ENCODE data around the gene GCNT2. TPM values are rescaled to one million over a fixed set of nuclear protein-coding genes. Genes with fewer than 3 reads are reported as not detected.

The GCNT2 gene
- total RNA-seq, 1 donor from 2014 or later, result 71.1 TPM

- Mint-ChIP-seq H3K4me3 (ENCODE audit: unreplicated experiment) (peak overlapping the region; percentile 97), H3K27me3 (ENCODE audit: unreplicated experiment) (peaks cover 24% of the 10 kb centered on the region), H3K4me1 (ENCODE audit: unreplicated experiment) (peaks cover 66% of the 10 kb centered on the region), H3K27ac (ENCODE audit: unreplicated experiment) (peak overlapping the region; percentile 97), H3K9me3 (ENCODE audit: unreplicated experiment) (no peaks in the 10 kb centered on the region), H3K36me3 (ENCODE audit: low read depth, unreplicated experiment) (peaks cover 27% of the 10 kb centered on the region)
- no peak for TF ChIP-seq CTCF (IDR thresholded peaks at IDR 0.05; ENCODE audit: unreplicated experiment)
- DNase-seq (ENCODE audit: low spot score), result peak; percentile 22
These were observed 37.4 kb downstream of the GCNT2 start for GRCh38 chr6:10558565-10558964.

GRCh38 chr6:10559522-10560152, 38.5 kb downstream of the GCNT2 start:
- peaks cover 70% of the 10 kb centered on the region for H3K4me1 Mint-ChIP-seq (ENCODE audit: unreplicated experiment)
- no peak for TF ChIP-seq CTCF (IDR thresholded peaks at IDR 0.05; ENCODE audit: unreplicated experiment)
- peaks cover 31% of the 10 kb centered on the region for H3K36me3 Mint-ChIP-seq (ENCODE audit: low read depth, unreplicated experiment)
- peak overlapping the region; percentile 97 for H3K27ac Mint-ChIP-seq (ENCODE audit: unreplicated experiment)
- peaks cover 22% of the 10 kb centered on the region for H3K27me3 Mint-ChIP-seq (ENCODE audit: unreplicated experiment)
- peak; percentile 42 for DNase-seq (ENCODE audit: low spot score)
- H3K9me3 Mint-ChIP-seq (ENCODE audit: unreplicated experiment), result no peaks in the 10 kb centered on the region
- H3K4me3 Mint-ChIP-seq (ENCODE audit: unreplicated experiment), result peak overlapping the region; percentile 97

GRCh38 chr6:10561611-10562199, 40.6 kb downstream of the GCNT2 start:
- H3K36me3 Mint-ChIP-seq (ENCODE audit: low read depth, unreplicated experiment), result peaks cover 44% of the 10 kb centered on the region
- peak overlapping the region; percentile 97 for H3K27ac Mint-ChIP-seq (ENCODE audit: unreplicated experiment)
- H3K4me3 Mint-ChIP-seq (ENCODE audit: unreplicated experiment), result peak overlapping the region; percentile 97
- no peak for TF ChIP-seq CTCF (IDR thresholded peaks at IDR 0.05; ENCODE audit: unreplicated experiment)
- H3K9me3 Mint-ChIP-seq (ENCODE audit: unreplicated experiment), result no peaks in the 10 kb centered on the region
- no peak for DNase-seq (ENCODE audit: low spot score)
- H3K27me3 Mint-ChIP-seq (ENCODE audit: unreplicated experiment), result peaks cover 13% of the 10 kb centered on the region
- peaks cover 64% of the 10 kb centered on the region for H3K4me1 Mint-ChIP-seq (ENCODE audit: unreplicated experiment)

DNA sequence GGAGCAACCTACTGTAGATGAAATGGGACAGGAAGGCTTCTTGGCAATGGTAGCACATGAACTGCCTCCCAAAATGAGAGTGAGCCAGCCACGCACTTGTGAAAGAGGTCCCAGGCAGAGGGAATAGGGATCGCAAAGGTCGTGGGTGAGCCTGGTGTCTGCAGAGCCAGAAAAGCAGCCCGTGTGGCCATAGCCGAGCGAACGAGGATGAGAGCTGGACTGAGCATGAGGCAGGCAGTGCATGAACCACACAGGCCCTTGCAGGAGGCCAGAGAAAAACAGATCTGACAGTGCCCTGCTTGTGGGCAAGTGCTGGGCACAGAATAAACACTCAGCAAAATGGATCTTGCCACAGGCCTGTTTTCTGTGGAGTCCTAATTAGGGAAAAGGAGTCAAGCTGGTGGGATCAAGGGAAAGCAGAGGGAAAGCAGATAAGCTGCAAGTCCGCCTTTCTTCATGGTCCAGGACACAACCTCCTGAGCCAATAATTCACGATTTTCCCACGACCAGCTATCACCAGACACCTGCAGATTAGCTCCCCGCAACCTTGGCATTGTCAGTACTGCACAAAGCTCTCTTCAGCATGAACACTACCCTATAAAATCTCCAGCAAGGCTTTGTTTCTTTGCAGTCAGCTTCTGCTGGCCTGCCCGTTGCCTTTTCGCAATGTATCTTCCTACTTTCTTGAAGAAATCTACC, 44.0 kb downstream of the GCNT2 start:
- peak overlapping the region; percentile 77 for H3K4me3 Mint-ChIP-seq (ENCODE audit: unreplicated experiment)
- H3K27ac Mint-ChIP-seq (ENCODE audit: unreplicated experiment), result no peak overlapping the region
- H3K27me3 Mint-ChIP-seq (ENCODE audit: unreplicated experiment), result peaks cover 9% of the 10 kb centered on the region
- TF ChIP-seq CTCF (IDR thresholded peaks at IDR 0.05; ENCODE audit: unreplicated experiment), result no peak
- no peaks in the 10 kb centered on the region for H3K9me3 Mint-ChIP-seq (ENCODE audit: unreplicated experiment)
- DNase-seq (ENCODE audit: low spot score), result no peak
- peaks cover 66% of the 10 kb centered on the region for H3K36me3 Mint-ChIP-seq (ENCODE audit: low read depth, unreplicated experiment)
- peaks cover 54% of the 10 kb centered on the region for H3K4me1 Mint-ChIP-seq (ENCODE audit: unreplicated experiment)

DNA sequence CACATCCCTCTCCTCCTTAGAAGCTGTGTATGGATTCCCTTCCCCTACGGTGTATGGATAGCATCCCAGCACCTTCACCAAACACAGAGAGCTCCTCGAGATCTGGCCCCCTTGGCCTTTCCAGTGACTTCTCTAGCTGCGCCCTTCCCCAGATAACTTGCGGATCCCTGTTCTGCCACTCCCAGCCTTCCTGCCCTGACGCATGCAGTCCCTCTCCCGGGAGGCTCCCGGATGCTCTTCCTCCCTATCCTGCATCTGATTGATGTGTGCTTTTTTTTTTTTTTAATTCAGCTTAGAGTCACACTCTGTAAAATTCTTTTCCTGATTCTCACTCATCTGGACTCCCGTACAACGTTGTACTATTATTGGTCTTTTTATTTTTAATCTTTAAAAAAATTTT, 44.8 kb downstream of the GCNT2 start:
- H3K4me1 Mint-ChIP-seq (ENCODE audit: unreplicated experiment), result peaks cover 53% of the 10 kb centered on the region
- H3K9me3 Mint-ChIP-seq (ENCODE audit: unreplicated experiment), result no peaks in the 10 kb centered on the region
- peaks cover 67% of the 10 kb centered on the region for H3K36me3 Mint-ChIP-seq (ENCODE audit: low read depth, unreplicated experiment)
- DNase-seq (ENCODE audit: low spot score), result no peak
- no peak for TF ChIP-seq CTCF (IDR thresholded peaks at IDR 0.05; ENCODE audit: unreplicated experiment)
- no peak overlapping the region for H3K27ac Mint-ChIP-seq (ENCODE audit: unreplicated experiment)
- peak overlapping the region; percentile 40 for H3K4me3 Mint-ChIP-seq (ENCODE audit: unreplicated experiment)
- peaks cover 6% of the 10 kb centered on the region for H3K27me3 Mint-ChIP-seq (ENCODE audit: unreplicated experiment)

Data from endothelial cell (in vitro differentiated cells).